CD4-positive, alpha-beta T cell treated with Interleukin-15 for 4 hours (primary cell): ENCODE data around the gene CDYL2.

Experiments used
- DNase-seq: peaks from one replicate; pipeline ENCODE4 v3.0.0-alpha.2; 2020; ENCODE audit warnings: low spot score

The CDYL2 gene

GRCh38 chr16:80704751-80705505 is 99.5 kb downstream of the CDYL2 start:
- DNase-seq = no peak

GRCh38 chr16:80703131-80704071 is 101.0 kb downstream of the CDYL2 start:
- DNase-seq = no peak

DNA sequence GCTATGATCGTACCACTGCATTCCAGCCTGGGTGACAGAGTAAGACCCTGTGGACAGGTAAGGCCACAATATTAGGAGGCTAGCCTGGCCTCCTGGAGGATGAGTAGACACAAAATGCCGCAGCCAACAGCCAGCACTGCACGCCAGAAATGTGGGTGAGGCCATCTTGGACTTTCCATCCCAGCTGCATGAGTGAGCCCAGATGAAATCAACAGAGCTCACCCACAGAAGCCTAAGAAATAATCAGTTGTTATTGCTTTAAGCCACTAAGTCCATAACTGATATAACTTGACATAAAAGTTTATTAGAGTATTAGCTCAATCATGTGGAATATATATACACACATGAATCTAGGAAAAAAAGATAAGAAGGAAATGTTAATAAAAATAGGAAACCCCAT is 101.7 kb downstream of the CDYL2 start:
- no peak for DNase-seq

DNA sequence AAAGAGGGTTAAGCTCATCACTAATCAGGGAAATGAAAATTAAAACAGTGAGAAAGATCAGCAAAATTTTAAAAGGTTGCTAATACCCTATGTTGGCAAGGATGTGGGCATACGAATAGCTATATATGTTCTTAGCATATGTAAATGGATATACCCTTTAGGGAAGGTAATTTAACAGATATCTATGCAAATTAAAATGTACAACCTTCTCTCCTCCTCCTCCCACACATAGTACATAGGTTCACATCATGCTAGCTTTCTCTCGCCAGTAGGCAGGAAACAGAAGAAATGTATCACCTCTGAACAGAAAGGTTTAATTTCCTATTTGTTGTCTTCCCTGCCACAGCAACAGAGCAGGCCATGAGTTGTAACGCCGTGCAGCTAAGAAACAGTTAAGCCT is 103.8 kb downstream of the CDYL2 start:
- DNase-seq = no peak

- no peak for DNase-seq
Measured at GRCh38 chr16:80695020-80695419, 109.4 kb downstream of the CDYL2 start.

GRCh38 chr16:80693553-80693952 is 110.8 kb downstream of the CDYL2 start:
- no peak for DNase-seq

DNA sequence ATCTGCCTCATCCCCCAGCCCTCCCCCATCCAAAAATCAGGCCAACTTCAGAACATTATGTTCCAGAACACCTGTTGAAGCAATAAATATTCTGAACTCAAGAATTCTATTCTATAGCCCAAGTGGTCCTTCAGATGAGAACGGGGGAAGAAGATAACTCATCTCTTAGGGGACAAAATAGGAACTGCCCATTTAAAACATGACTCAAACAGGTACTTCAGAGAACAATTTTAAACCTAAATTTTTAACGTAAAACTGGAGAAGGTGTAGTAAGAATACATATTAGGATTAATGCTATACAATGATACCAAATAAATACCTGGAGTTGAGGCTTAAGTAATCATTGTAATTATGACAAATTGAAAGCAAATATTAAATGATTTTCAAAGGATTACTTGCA is 112.1 kb downstream of the CDYL2 start:
- DNase-seq = no peak

- DNase-seq = no peak
Measured at GRCh38 chr16:80691111-80691741, 113.2 kb downstream of the CDYL2 start.

DNA sequence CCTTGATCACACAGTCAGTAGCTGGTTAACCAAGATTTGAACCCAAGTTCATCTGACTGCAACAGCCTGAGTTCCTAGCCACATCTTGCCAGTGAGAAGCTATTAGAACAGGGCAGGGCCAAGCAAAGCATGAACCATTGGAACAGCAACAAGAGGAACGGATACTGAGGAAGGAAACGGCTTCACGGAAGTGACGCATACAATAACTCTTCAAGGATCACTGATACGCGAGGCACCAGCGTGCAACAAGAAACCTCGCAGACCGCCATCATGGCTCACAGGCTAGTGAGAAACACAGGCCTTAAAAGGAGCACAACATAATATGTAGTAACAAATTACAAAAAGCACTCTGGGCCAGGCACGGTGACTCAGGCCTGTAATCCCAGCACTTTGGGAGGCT is 114.9 kb downstream of the CDYL2 start:
- no peak for DNase-seq

DNA sequence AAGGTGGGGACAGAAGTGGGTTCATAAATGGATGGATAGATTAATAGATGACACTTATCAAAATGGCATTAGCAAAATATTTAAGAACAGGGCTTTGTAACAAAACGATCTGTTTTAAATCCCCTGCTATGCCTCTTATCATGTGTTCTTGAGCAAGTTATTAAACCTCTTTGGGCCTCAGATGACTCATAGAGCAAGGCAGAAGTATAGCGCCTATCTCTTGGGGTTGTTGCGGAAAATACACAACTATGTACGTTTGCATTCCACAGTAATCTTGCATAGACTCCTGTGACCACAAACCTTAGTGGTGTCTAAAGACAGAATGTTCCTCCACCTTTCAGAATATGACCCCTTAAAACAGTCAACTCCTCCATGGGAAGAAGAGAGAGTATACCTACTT is 116.8 kb downstream of the CDYL2 start:
- DNase-seq = no peak

GRCh38 chr16:80684906-80685305 is 119.5 kb downstream of the CDYL2 start:
- DNase-seq = no peak

DNA sequence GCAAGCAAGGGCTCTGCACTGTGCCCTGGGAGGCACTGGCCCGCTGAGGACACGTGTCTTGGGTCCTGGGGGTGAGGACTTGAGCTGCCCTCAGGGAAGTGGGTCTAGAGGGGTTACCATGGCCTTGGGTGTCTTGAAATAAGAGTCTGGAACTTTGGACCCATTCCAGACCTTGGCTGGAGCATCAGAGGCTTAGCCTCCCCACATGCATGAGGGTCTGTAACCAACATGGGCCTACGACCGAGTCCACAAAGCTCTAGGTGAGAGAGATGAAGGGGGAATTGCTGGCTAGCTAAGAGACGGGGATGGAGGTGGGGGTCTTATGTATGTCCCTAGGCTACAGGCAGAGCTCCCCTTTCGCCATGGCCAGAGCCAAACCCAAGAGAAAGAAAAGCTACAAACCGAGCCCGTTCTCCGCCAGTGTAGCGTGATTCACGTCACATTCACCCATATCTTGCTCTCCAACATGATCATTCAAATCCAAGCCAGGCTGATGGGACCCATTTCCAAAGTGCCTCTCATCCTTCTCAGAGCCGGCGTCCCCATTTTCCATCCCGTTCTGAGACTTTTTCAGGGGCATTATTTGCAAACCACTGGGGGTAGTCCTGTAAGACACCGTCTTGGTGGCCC is 120.1 kb downstream of the CDYL2 start:
- no peak for DNase-seq

DNA sequence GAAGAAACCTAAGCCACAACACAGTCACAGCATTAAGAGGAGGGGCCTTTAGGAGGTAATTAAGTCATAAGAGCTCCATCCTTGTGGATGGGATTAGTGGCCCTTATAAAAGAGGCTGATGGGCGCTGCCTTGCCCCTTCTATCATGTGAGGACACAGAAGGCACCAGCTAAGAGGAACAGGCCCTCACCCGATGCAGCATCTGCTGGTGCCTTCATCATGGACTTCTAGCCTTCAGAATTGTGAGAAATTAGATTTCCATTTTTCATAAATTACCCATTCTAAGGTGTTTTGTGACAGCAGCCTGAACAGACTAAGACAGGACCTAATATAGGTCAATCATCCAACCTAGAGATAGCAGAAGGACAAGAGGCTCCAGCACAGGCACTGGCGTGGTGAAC is 120.8 kb downstream of the CDYL2 start:
- no peak for DNase-seq

DNA sequence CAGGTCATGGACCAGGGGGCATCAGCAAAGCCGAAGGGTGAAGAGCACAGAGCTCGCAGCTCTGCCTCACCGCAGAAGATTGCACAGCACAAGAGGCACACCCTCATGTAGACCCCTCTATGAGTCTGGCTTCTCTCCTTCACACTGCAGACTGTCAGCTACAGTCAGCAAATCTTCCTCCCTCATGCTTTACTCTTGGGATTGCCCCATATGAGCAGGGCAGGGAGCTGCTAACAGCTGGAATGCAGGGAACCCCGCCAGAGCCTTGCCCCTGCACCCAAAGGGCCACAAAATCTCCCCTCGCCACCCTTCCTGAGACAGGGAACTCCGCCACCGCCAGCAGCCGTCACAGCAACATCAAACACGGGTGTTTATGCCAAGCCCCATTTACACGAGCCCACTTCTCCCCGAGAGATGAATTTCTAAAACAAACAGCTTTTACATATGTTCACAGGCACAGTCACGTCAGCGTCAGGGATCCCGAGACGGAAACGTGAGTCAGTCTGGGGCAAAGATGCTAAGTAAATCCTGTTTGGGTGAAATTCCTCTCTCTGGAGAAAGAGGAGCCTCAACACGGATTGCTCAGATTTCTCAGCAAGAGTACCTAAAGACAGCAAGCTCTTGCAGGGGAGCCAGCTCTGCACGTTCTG is 121.9 kb downstream of the CDYL2 start:
- DNase-seq = no peak

DNA sequence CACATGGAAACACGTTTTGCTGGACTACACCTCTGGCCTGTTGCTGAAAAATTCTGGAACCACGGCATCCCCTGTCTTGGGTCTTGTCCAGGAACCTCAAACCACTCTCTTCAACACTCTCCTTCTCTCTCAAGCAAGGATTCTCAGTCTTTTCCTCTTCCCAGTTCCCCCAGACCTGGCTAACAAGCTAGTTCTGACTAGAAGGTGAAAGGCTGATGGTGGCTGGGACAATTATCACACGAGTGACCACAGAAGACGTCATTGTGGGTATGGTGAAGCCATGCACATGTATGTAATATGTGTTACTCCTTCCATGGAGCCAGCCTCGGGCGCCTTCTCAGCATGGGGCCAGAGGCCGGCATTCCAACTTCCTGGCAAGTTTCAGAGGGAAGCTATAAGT is 123.0 kb downstream of the CDYL2 start:
- no peak for DNase-seq

- DNase-seq = no peak
Measured at GRCh38 chr16:80680839-80681238, 123.6 kb downstream of the CDYL2 start.

DNA sequence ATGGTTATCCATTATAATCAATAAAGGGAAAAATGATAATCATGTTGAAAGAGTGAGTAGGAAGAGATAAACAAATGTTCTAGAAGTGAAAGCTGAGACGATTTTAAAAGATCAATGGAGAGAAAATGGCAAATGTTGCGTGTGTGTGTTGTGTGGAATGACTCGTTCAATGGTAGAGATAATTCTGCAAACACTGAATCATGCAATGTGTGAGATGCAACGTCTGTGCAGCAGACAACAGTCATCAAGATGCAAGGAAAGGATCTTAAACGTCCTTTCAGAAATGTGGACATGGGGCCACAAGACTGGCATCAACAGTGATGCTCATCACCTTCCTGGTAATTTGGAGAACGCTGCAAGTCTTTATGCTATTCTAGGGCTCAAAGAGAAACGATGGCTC is 124.4 kb downstream of the CDYL2 start:
- no peak for DNase-seq

GRCh38 chr16:80674884-80675283 is 129.5 kb downstream of the CDYL2 start:
- DNase-seq = no peak

- no peak for DNase-seq
Measured at GRCh38 chr16:80672379-80672778, 132.0 kb downstream of the CDYL2 start.

DNA sequence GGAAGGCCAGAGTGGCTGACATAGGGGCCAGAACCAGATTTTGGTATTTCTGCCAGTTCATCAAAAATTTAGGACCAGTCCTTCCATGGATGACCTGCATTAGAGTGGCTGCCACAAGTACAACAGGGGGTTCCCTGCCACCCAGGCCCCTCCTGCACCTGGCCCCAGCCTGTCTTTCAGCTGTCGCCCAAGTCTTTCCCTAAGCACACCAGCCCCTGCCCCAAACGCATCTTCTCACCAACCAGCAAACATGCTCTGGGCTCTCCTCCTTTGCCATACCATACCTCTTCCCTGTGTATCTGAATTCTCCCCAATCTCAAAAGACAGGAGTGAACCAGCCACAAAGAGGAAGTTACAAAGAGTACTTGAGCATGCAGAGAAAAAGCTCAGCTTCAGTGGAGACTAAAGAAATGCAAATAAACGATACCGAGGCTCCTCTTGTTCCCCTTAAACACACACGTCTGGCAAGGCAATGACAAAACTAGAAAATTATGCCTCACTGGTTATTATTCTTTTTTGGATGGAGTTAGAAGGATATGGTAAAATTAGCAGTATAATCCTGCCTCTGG is 133.0 kb downstream of the CDYL2 start:
- no peak for DNase-seq

GRCh38 chr16:80670170-80670865 is 134.1 kb downstream of the CDYL2 start:
- DNase-seq = peak; percentile 11
